HG03442 (cell line): ENCODE results near the gene CA6.
"Not testable (repeated sequence)": the region's sequence is repeated elsewhere in the genome, so short reads cannot be mapped to it uniquely, and the experiment has no call there.

Source experiments
- ATAC-seq: cut with Tn5 transposase; IDR thresholded peaks from one replicate; pipeline ENCODE4 v1.9.1; 2021; ENCODE audit warnings: mild to moderate bottlenecking, moderate library complexity; ENCODE audit not compliant: unreplicated experiment

CA6 gene

DNA sequence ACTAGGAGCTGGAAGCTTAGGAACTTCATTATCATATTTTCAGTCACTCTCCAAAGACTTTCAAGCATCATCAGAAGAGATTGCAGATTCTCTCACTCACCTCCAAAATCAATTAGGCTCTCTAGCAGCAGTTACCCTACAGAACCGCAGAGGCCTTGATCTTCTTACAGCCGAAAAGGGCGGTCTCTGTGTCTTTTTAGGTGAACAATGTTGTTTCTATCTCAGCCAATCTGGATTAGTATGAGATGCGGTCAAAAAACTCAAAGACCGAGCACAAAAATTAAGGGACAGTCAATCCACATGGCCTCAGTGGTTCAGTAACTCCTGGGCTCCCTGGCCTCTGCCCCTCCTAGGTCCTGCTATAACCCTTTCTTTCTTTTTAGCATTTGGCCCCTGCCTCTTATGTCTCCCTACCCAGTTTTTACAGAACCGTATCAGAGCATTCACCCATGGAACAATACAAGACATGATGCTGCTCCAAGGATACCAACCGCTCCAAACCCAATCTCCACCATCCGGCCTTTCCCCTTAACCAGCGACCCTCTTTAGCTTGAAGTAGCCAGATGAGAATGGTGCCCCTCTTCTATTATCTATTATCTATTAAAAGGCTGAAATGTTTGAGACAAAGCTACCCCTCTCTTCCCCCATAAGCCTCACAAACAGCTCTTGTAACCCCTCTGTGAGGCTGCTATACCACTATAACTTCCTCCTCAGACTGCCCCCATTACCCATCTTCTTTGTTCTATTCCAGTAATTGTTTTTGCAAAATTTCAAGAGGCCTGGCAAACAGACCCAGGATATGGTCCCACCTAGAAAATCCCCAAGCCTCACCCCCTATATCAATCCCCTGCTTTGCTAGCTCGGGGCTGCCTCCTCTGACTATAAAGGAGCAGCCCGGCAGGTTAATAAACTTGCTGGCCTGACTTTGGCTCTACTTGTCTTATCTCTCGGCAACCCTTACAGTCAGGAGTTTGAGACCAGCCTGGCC is 18.7 kb upstream of the CA6 start:
- no peak for ATAC-seq

DNA sequence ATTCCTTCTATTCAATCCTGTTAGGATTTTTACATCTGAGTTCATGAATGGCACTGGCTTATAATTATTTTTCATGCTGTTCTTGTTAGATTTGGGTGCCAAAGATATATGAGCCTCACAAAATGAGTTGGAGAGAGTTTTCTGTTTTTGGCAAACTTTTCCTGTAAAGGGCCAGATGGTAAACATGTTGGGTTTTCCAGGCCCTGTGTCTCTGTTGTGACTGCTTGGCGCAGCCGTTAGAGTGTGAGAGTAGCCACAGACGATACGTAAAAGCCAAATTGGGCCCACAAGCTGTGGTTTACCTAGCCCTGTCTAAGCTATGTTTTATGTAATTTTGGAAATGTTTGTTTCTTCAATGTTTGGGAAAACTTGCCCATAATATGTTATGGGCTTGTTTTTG is 15.6 kb upstream of the CA6 start:
- no peak for ATAC-seq

DNA sequence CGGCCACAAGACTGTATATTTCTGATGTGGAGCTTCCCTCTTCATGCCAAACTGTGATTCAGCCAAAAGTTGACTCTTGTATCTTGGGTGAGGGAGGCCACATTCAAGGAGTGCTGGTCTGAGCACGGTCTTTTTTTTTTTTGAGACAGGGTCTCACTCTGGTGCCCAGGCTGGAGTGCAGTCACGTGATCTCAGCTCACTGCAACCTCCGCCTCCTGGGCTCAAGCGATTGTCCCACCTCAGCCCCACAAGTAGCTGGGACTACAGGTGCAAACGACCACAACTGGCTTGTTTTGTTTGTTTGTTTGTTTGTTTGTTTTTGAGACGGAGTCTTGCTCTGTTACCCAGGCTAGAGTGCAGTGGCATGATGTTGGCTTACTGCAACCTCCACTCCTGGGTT is 8.6 kb upstream of the CA6 start:
- ATAC-seq: not testable (repeated sequence)

DNA sequence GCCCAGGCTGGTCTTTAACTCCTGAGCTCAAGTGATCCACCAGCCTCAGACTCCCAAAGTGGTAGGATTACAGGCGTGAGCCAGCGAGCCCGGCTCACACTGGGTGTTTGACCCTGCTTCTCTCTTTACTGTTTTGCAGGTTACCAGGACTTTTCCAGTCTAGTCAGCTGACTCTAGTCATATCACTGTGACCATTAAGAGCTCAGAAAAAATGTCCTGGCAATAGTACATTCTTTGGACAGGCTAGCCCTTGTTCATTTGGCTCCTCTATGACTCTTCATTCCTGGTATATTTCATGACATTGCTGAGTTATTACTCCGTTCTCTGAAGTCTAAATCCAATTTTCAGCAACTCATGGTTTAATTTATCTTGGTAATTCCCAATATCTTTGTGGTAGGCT is 8.0 kb upstream of the CA6 start:
- ATAC-seq: no peak

DNA sequence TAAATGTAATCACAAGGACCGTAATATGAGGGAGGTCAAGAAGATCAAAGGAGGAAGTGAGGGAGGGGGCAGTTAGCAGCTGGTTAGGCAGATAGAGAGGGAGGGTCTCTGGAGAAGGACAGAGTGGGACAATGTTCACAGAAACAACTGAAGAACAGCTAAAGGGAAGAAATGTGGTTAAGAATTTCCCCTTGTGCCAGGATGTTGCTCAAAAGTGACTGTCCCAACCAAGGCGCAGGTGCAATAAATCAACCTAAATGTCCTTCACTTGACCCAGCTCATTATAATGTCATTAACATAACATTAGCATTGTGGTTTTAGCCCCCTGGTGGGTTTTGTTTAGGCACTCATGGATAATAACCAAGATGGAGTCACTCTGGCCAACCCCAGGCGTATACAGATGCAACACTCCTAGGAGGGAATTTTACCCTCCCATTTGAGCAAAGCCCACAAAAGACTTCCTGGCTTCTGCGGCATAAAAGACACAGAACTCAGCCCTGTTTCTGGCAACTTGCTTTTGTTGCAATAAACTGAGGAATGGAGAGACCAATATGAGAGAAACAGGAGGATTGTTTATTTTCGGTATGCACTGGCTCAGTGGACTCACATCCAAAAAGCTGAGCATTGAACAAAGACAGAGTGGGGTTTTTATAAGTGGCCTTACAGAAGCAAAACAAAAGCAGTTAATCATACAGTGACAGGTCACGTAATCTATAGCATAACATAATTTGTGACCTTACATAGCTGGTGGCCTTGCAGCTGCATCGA is 7.3 kb upstream of the CA6 start:
- no peak for ATAC-seq

DNA sequence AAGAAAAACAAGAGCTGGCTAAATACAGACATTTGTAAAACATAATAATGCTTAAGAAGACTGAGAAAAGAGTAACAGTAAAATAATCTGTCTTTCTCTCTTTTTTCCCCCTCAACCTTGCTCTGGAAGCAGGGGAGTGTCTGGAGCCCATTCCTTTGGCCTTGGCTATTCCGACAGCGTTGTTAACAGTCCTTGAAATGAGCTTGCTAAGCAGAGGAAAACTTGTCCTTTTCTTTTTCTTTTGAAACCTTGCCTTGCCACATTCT is 6.7 kb upstream of the CA6 start:
- ATAC-seq: no peak

DNA sequence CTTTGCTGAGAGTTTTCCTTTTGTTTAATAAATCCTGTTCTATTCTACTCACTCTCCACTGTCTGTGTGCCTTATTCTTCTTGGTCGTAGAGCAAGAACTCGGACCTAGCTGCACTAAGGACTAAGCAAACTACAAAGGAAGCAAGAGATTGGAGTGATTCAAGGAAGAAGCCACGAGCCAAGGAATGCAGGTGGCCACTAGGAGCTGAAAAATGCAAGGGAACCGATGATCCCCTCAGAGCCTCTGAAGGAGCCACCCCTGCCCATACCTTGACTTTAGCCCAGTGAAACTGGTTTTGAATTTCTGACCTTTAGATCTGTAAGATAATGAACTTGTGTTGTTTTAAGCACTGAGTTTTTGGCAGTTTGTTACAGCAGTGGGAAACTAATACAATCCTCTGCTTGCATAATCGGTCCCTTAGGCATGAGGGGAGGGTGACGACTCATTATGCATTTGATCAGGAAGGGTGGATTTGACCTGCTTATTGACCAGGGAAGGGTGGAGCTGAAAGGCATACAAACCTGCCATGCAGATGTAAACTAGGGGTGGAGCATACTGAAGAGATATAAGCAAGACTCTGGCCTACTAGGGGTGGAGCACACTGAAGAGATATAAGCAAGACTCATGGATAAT is 6.2 kb upstream of the CA6 start:
- no peak for ATAC-seq

DNA sequence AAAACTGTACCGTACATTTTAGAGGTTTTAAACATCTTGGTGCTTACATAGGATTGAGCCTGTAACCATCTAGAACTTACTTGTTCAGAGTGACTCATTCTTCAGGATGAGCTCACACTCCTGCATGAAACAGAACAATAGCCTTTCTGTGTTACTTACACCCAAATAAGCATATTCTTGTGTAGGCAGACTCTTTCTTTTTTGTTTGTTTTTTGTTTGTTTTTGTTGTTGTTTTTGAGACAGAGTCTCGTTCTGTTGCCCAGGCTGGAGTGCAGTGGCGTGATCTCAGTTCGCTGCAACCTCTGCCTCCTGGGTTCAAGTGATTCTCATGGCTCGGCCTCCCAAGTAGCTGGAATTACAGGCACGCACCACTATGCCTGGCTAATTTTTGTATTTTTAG is 3.8 kb upstream of the CA6 start:
- ATAC-seq: no peak

DNA sequence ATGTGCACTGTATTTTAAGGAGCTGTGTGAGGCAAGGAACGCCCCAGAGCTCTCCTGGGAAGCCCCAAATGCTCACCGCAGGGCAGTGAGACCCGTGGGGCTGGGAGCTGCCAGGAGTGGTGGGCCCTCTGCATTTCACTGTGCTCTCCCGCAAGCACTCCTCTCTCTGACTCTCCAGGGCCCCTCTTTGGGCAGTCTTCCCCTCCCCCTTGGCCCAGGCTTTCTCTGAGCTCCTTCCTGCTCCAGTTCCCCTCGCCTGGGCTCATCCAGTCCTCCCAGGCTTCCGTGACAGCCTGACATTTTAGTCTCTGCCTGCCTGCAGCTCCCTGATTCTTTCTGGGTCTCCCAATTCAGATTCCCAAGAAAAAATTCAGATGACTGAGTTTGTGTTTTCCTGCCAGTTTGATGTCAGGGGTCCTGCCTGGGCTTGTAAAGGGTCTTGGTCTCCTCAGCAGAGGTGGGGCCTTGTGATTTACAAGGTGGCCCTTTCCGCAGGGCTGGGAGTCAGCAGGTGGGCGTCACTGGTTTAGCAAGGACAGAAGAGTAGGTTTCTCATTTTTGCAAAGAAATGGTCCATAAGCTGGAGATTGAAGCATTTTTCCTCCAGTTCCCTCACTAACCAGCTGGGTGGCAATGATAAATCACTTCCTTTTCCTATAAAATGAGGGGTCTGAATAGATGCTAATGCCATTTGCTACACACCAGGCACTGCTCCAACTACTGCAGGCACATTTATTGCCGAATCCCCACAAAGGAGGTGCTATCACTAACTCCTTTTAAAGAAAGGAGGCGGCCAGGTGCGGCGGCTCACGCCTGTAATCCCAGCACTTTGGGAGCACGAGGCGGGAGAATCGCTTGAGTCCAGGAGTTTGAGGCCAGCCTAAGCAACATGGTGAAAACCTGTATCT is 1.9 kb upstream of the CA6 start:
- no peak for ATAC-seq

DNA sequence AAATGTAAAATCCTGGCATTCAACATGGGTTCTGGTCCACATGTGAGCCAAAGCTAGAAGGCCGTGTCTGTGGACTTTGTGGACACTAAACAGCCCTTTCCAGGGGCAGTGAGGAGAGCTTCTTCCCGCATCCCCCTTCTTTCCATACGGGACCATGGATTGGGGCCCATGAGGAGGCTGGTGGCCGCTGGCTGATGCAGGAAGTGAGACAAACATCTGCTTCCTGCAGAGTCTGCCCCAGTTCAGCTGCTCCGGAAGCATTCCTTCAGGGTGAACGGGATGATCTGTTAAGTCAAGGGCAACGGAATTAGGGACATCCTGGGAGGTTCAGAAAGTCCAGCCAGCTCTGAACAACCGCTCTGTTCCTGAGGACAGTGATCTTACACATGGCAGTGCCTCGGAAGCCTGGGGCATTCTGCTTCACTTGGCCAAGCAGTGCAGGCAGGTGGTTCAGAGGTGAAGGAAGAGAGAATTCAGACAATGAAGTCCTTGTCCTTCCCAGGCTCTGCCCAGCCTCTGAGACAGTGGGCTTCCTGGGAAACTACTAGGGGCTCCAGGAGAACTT is 1.5 kb downstream of the CA6 start:
- no peak for ATAC-seq

DNA sequence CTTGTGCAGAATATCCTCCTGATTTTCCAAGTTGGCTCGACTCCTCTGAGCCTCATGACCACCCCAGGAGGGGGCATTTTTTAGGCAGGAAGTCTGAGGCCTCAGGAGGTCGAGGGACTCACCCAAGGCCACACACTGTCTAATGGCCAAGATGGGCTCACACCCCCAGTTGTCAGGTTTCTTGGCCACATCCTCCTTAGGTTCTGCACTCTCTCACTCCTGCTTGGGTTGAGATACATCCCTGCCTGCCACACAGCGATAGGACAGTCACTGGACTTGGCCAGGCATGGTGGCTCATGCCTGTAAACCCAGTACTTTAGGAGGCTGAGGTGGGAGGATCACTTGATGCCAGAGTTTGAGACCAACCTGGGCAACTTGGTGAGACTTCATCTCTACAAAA is 4.6 kb downstream of the CA6 start:
- ATAC-seq: no peak

DNA sequence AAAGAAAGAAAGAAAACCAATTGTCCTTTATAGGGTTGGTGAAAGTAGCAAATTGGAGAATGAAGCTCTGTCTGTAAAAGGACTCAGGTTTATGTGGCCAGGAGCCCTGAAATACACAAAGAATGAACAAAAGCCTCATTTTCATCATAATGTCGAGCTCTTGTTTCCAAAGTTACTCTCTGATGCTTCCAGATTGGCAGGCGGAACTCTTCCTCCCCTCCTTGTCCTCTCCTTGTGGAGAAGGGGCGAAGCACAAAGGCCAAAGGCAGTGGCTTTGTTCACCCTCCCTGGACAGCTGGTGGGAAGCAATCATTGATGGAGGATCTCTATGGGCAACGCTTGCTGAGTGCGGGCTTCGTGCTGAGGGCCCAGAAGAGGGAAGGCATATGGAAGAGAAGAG is 5.6 kb downstream of the CA6 start:
- no peak for ATAC-seq

DNA sequence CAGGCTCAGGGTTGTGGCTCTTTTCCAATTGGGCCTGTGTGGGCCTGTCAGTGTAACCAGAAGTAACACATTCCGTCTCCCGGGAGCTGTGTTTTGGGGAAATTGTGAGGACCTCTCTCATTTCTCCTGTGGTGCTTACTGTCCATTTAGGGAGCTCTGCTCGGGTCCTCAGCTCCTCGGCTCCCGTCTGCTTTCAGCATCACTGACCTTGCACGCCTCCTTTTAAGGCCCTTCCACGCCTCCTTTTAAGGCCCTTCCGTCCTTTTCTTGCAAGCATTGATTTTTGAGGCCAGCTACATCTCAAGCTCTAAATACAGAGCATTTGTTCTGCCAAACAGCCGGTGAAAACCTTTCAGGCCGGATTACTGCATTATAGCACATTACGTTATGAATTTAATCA is 9.7 kb downstream of the CA6 start:
- ATAC-seq: no peak

DNA sequence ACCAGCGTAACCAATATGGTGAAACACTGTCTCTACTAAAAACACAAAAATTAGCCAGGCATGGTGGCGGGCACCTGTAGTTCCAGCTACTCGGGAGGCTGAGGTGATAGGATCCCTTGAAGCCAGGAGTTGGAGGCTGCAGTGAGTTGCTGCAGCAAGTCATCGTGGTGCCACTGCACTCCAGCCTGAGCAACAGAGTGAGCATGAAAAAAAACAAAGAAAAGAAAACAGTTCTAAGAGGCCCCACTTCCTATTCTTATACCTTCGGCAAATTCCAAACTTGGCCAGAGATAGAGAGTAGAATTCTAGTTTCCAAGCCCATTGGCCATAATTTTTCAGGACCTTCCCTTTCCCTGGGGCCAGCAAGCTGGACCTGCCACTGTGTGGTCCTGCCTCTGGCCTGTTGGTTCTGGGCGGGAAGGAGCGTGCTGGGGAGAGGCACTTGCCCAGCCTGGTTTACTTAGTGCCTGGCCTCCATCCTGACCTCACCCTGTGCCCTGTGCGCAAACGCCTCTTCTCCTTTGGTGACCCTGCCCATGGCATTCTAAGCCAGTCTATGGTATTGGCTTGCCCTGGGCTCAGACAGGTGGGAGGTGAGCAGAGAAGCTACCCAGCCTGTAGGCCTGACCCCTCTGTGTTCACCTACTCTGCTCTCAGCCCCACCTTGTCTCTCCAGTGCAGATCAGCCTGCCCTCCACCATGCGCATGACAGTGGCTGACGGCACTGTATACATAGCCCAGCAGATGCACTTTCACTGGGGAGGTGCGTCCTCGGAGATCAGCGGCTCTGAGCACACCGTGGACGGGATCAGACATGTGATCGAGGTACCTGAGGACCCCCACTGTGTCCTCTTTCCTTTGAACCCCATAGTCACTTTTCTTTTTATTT is 11.0 kb downstream of the CA6 start:
- ATAC-seq: no peak

DNA sequence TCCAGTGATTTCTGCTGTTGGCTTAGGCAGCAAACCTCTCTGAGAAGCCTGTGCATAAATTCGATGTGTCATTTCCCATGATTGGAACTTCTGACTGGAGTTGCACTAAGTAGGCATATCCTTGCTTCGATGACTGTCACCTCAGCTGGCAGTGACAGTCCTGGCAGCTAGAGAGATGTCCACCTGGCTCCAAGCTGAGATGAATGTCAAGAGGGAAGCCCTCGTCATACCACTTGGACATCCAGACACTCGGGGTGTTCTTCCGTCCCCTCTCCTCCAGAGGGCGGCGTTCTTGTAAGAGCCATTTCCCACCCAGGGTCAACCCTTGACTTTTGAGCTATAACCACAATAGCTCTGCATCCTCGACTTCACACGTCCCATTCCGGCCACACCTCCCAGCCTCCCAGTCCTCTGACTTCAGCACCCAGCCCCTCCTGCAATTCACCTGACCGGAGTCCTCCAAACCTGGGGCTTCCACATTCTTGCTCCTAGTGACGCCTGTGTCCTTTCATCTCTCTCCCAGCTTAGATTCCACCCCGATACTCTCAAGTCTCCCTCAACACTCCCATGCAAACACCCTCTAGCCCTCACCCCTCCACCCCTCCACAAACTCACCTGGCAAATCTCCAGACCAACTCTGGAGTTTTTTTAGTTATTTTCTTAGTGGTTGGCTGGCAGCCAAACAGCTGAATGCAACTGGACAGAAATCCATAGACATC is 17.3 kb downstream of the CA6 start:
- ATAC-seq: no peak

DNA sequence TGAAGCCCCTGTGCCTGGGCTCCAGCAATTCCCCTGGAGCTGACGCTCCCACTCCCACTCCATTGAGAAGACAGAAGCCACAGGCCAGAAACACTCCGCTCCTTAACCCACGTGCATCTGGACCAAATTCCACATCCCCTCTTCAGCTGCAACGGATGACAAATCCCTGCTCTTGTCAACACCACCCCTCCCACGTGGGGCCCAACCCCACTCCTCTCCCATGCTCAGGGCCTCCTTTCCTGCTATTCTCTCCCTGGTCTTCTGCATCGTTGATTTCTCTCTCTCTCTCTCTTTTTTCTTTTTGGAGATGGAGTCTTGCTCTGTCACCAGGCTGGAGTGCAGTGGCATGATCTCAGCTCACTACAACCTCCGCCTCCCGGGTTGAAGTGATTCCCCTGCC is 18.3 kb downstream of the CA6 start:
- no peak for ATAC-seq

DNA sequence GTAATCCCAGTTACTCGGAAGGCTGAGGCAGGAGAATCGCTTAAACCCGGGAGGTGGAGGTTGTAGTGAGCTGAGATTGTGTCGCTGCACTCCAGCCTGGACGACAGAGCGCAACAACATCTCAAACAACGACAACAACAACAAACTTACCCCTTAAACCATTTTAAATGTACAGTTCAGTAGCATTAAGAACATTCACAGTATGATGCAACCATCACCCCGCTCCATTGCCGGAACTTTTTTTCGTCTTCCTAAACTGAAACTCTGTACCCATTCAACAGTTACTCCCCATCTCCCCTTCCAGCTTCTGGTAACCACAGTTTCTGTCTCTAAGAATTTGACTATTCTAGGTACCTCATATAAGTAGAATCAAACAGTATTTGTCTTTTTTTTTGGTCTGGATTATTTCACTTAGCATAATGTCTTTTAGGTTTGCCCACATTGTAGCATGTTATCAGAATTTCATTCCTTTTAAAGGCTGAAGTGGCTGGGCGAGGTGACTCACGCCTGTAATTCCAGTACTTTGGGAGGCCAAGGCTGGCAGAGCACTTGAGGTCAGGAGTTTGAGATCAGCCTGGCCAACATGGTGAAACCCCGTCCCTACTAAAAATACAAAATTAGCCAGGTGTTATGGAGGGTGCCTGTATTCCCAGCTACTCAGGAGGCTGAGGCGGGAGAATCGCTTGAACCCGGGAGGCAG is 19.6 kb downstream of the CA6 start:
- ATAC-seq: no peak

DNA sequence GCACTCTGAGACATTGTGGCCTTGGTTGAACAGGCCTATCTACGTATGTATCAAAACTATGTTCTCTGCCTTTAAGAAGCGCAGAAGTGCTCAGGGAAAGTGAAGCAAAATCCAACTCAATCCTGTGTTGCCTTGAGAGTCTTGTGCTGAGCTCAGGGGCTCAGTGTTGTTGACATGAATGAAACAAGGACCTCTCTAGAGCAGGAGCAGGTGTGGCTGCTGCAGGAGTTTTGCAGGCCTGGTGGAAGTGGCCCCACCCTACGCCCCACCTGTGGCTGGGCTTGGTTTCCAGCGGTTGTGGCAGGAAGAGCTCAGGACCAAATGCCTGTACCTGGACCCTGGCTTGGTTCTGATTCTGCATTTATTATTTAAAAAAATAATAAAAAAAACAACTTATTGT is 20.9 kb downstream of the CA6 start:
- no peak for ATAC-seq
